ENCODE data around the gene PGM5. TPM values are rescaled to one million over a fixed set of nuclear protein-coding genes. Genes with fewer than 3 reads are reported as not detected.

The PGM5 gene
- total RNA-seq, 1 experiment from 2014 or later: not detected

DNA sequence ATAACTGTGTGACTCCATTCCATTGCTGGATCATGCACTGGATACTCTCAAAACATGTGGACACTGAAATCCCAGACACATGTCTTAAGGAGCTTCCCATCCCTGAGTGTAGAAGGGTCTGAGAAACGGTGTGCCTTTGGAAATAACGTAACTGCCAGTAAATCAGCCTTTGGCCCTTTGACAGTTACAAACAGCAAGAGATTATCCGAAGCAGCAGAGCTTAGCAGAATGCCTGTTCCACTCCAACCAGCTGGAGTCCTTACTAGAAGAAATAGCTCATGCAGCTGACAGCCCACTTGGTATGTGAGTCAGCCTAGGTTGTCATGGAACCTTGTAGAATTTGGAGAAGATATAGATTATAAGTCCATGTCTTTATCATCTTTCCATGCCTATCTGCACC lies 177.3 kb downstream of the PGM5 start:
- no peak overlapping the region for H3K4ac ChIP-seq (ENCODE audit: low read depth, low read length)
- Mint-ChIP-seq H3K36me3 (ENCODE audit: insufficient read depth in 1 of 3, low read depth in 3 of 3) (no peaks in the 10 kb centered on the region), H3K27me3 (ENCODE audit: low read depth) (peaks cover 98% of the 10 kb centered on the region), H3K9me3 (no peaks in the 10 kb centered on the region; a peak in 1 of 5 replicates), H3K27ac (no peak overlapping the region), H3K4me3 (no peak overlapping the region), H3K4me1 (no peaks in the 10 kb centered on the region)
- H3K27me3 ChIP-seq (ENCODE audit: insufficient read depth, low read length): peaks cover 2% of the 10 kb centered on the region; the same call in 1 of the 2 replicates
- H2BK12ac ChIP-seq (ENCODE audit: insufficient read length, low read depth, low read length): no peak overlapping the region
- H2BK5ac ChIP-seq (ENCODE audit: insufficient read length, low read length): no peak overlapping the region
- no peak overlapping the region for H3K14ac ChIP-seq (ENCODE audit: insufficient read depth, low read length)
- H2AK5ac ChIP-seq (ENCODE audit: insufficient read length, low read length): no peak overlapping the region
- H4K20me1 ChIP-seq (ENCODE audit: control insufficient read depth, insufficient read depth, insufficient read length): no peaks in the 10 kb centered on the region
- H4K91ac ChIP-seq (ENCODE audit: insufficient read length, low read depth, low read length): no peak overlapping the region
- H2BK15ac ChIP-seq (ENCODE audit: low read depth, low read length): no peak overlapping the region
- no peak overlapping the region for H3K27ac ChIP-seq (ENCODE audit: insufficient read length, low read depth, low read length)
- no peak overlapping the region for H3K9ac ChIP-seq (ENCODE audit: extremely low read depth, insufficient read length, low read length)
- no peaks in the 10 kb centered on the region for H3K9me3 ChIP-seq (ENCODE audit: control insufficient read depth, low read depth, low read length)
- no peaks in the 10 kb centered on the region for H3K23me2 ChIP-seq (ENCODE audit: insufficient read length, low read depth, low read length, poor library complexity, severe bottlenecking)
- no peak for TF ChIP-seq CTCF (conservative IDR thresholded peaks at IDR 0.05)
- no peak overlapping the region for H3K23ac ChIP-seq (ENCODE audit: insufficient read length, low read depth, low read length)
- H4K5ac ChIP-seq (ENCODE audit: insufficient read length, low read depth, low read length): no peak overlapping the region
- H3K4me2 ChIP-seq (ENCODE audit: insufficient read depth, insufficient read length, low read length): no peak overlapping the region
- no peak overlapping the region for H2BK120ac ChIP-seq (ENCODE audit: low read depth, low read length, poor library complexity, severe bottlenecking)
- H3K18ac ChIP-seq (ENCODE audit: insufficient read length, low read depth, low read length): no peak overlapping the region
- no peak overlapping the region for H4K8ac ChIP-seq (replicated peaks; ENCODE audit: insufficient read length, low read depth, low read length)
- no peaks in the 10 kb centered on the region for H3K79me1 ChIP-seq (ENCODE audit: insufficient read depth, low read depth, low read length, poor library complexity, severe bottlenecking)
- no peak overlapping the region for H3K56ac ChIP-seq (ENCODE audit: insufficient read length, low read depth, low read length)
- H3T11ph ChIP-seq (ENCODE audit: low read length): no peak overlapping the region
- no peak overlapping the region for H2BK20ac ChIP-seq (ENCODE audit: low read depth, low read length, poor library complexity, severe bottlenecking)
- no peaks in the 10 kb centered on the region for H3K4me1 ChIP-seq (ENCODE audit: insufficient read depth, low read length)
- DNase-seq: no peak
- H2AFZ ChIP-seq (ENCODE audit: low read length): no peak overlapping the region
- WGBS (ENCODE audit: extremely low coverage, insufficient read length, low lambda C conversion rate): no CpG with 5 or more reads among the region's 3 CpGs
- no peaks in the 10 kb centered on the region for H3K79me2 ChIP-seq (ENCODE audit: insufficient read depth, low read length)
